Nephron progenitor cell (in vitro differentiated cells): ENCODE data around the gene SLC23A1.

Experiments
- DNase-seq: peaks from one replicate; pipeline ENCODE4 v3.0.0; 2021
- H3K27ac Mint-ChIP-seq: 2 replicates; pipeline ENCODE4 v1.8.0; 2021; ENCODE audit warnings: mild to moderate bottlenecking, moderate library complexity, mixed read lengths
- H3K27me3 Mint-ChIP-seq: 2 replicates; pipeline ENCODE4 v1.8.0; 2021; ENCODE audit warnings: mild to moderate bottlenecking, low read depth, mixed read lengths; ENCODE audit not compliant: poor library complexity
- H3K36me3 Mint-ChIP-seq: 2 replicates; pipeline ENCODE4 v1.8.0; 2021; ENCODE audit warnings: low read depth, mixed read lengths
- H3K4me1 Mint-ChIP-seq: 2 replicates; pipeline ENCODE4 v1.8.0; 2021; ENCODE audit warnings: mixed read lengths
- H3K4me3 Mint-ChIP-seq: 2 replicates; pipeline ENCODE4 v1.8.0; 2021; ENCODE audit warnings: mild to moderate bottlenecking, moderate library complexity, mixed read lengths
- H3K9me3 Mint-ChIP-seq: 2 replicates; pipeline ENCODE4 v1.8.0; 2021; ENCODE audit warnings: mild to moderate bottlenecking, moderate library complexity, mixed read lengths
- CTCF ChIP-seq: fragments of 200-600 bp; sonication (generic); IDR thresholded peaks from 2 replicates; pipeline ENCODE4 v1.5.0; 2021; ENCODE audit warnings: antibody characterized with exemption

Gene SLC23A1

GRCh38 chr5:139344177-139344576, 38.9 kb downstream of the SLC23A1 start:
- H3K9me3 Mint-ChIP-seq, result peaks cover 24% of the 10 kb centered on the region
- H3K27me3 Mint-ChIP-seq, result peaks cover 12% of the 10 kb centered on the region
- H3K27ac Mint-ChIP-seq, result no peak overlapping the region
- DNase-seq, result no peak
- peaks cover 37% of the 10 kb centered on the region for H3K4me1 Mint-ChIP-seq
- peak overlapping the region; percentile 91 for H3K4me3 Mint-ChIP-seq
- peaks cover 57% of the 10 kb centered on the region for H3K36me3 Mint-ChIP-seq
- TF ChIP-seq CTCF, result no peak

GRCh38 chr5:139343476-139343875, 39.6 kb downstream of the SLC23A1 start:
- Mint-ChIP-seq H3K4me1 (peaks cover 33% of the 10 kb centered on the region), H3K9me3 (peaks cover 24% of the 10 kb centered on the region), H3K4me3 (peak overlapping the region; percentile 91), H3K27me3 (peaks cover 12% of the 10 kb centered on the region), H3K27ac (no peak overlapping the region), H3K36me3 (peaks cover 50% of the 10 kb centered on the region)
- no peak for TF ChIP-seq CTCF
- DNase-seq, result no peak

GRCh38 chr5:139342423-139342723, 40.7 kb downstream of the SLC23A1 start:
- Mint-ChIP-seq H3K36me3 (peaks cover 44% of the 10 kb centered on the region), H3K4me1 (peaks cover 33% of the 10 kb centered on the region), H3K9me3 (peaks cover 24% of the 10 kb centered on the region), H3K4me3 (peak overlapping the region; percentile 91), H3K27me3 (peaks cover 12% of the 10 kb centered on the region), H3K27ac (peak overlapping the region; percentile 99)
- TF ChIP-seq CTCF, result no peak
- no peak for DNase-seq

GRCh38 chr5:139341689-139342422, 41.2 kb downstream of the SLC23A1 start, which contains the start of gene PAIP2:
PAIP2 (plus strand) TSS chr5:139341854; CDS start chr5:139363785, 21,931 bp downstream.
- H3K9me3 Mint-ChIP-seq, result peaks cover 23% of the 10 kb centered on the region
- H3K27me3 Mint-ChIP-seq, result peaks cover 12% of the 10 kb centered on the region
- peak within 1 kb of the TSS; percentile 99 for H3K27ac Mint-ChIP-seq
- peak; percentile 99 for DNase-seq
- TF ChIP-seq CTCF, result peak; percentile 48
- peaks cover 39% of the 10 kb centered on the region for H3K36me3 Mint-ChIP-seq
- H3K4me1 Mint-ChIP-seq, result peaks cover 33% of the 10 kb centered on the region
- H3K4me3 Mint-ChIP-seq, result peak within 1 kb of the TSS; percentile 91

- TF ChIP-seq CTCF, result no peak
- Mint-ChIP-seq H3K4me1 (peaks cover 33% of the 10 kb centered on the region), H3K9me3 (peaks cover 21% of the 10 kb centered on the region), H3K27me3 (peaks cover 12% of the 10 kb centered on the region), H3K4me3 (peak overlapping the region; percentile 91), H3K36me3 (peaks cover 33% of the 10 kb centered on the region), H3K27ac (peak overlapping the region; percentile 99)
- DNase-seq, result no peak
Observed at GRCh38 chr5:139341187-139341688, 41.9 kb downstream of the SLC23A1 start.

GRCh38 chr5:139340051-139340450, 43.0 kb downstream of the SLC23A1 start:
- DNase-seq, result no peak
- H3K27me3 Mint-ChIP-seq, result peaks cover 12% of the 10 kb centered on the region
- H3K9me3 Mint-ChIP-seq, result peaks cover 13% of the 10 kb centered on the region
- H3K4me3 Mint-ChIP-seq, result no peak overlapping the region
- TF ChIP-seq CTCF, result no peak
- peaks cover 33% of the 10 kb centered on the region for H3K4me1 Mint-ChIP-seq
- H3K36me3 Mint-ChIP-seq, result peaks cover 21% of the 10 kb centered on the region
- H3K27ac Mint-ChIP-seq, result no peak overlapping the region
